HG03571 (cell line): ENCODE measurements around the gene DNAJC12.
"Not testable (repeated sequence)": the region's sequence is repeated elsewhere in the genome, so short reads cannot be mapped to it uniquely, and the experiment has no call there.

Experiments used
- ATAC-seq: cut with Tn5 transposase; IDR thresholded peaks from one replicate; pipeline ENCODE4 v1.9.1; 2021; ENCODE audit not compliant: unreplicated experiment

DNAJC12 gene

DNA sequence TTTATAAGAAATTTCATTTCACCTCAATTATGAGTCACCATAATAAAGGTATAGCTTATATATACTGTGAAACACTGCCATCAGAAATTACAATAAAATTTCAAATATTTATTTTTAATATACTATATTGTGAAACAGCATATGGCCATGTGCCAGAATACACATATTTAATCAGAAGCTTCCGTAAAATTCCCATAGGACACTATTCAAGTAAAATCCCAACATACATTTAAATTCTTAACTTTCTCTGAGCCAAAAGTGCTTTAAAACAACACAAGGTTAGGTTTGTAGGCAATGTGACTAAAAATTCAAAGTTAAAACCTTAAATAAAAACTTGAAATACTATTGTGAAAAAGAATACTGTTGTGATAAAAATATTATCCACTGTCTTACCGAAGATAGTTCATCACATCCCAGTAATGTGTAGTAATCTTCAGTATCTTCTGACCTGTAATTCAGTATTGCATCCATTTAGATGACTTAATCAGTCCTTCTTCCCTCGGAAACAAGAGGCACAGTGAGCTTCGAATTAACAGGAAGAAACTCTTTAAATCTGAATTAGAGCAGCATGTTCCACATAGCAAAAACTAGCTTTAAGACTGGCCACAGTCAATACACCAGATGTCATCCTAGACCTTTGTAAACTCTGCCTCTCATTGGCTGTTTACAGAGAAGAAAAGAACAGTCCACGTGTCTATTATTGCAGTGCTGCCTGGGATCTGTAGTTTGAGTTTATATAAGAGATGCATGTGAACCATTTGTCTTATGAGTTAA, at the start of gene DNAJC12:
Gene DNAJC12 (minus strand): TSS at position 648 of the 774 bp plus-strand sequence. CDS start 177 bp downstream, at position 471.
- no peak for ATAC-seq

GRCh38 chr10:67884842-67885670, 47.1 kb upstream of the DNAJC12 start:
- peak; percentile 64 for ATAC-seq

GRCh38 chr10:67884313-67884841, 46.4 kb upstream of the DNAJC12 start, which contains the start of gene SIRT1:
TSS of gene SIRT1 (plus strand) at chr10:67884656. CDS start at chr10:67884722, 66 bp downstream.
- peak; percentile 85 for ATAC-seq

DNA sequence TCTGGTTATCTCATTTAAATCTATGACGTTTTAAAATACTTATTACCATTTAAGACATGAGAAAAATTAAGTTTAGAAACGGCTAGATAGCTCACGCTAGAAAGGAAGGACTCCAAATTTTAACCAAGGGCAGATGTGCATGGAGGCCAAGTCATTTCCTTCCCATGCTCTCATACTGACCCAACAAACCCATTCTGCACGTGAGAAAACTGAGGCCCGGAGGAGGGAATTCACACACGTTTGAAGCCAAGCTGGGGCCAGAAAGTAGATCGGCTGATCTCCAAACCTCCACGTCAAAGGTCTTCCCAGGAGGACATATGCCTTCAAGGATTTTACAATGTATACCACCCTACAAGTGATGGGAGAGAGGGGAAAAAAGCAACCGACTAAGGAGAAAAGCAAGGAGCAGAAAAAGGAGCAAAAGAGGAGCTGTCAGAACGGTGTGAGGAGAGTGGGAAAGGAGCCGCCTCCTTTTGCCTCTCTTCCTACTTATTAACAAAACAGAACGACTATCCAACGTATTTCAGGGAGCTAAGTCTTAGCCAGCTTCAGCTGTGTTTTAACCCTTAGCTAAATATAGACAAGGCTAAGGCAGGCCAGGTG, 45.8 kb upstream of the DNAJC12 start:
- no peak for ATAC-seq

DNA sequence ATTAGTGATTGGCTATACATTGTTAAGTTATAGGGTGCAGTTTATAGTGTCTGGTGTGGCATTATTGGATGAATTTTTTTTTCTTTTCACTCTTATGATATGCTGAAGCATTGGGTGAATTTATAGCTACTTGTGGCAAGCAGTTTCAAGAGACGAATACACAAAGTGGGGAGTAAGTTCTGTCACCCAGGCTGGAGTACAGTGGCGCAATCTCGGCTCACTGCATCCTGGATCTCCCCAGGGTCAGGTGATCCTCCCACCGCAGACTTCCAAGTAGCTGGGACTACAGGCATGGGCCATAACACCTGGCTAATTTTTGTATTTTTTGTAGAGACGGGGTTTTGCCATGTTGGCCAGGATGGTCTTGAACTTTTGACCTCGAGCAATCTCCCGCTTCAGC, 40.1 kb upstream of the DNAJC12 start:
- ATAC-seq, result no peak

DNA sequence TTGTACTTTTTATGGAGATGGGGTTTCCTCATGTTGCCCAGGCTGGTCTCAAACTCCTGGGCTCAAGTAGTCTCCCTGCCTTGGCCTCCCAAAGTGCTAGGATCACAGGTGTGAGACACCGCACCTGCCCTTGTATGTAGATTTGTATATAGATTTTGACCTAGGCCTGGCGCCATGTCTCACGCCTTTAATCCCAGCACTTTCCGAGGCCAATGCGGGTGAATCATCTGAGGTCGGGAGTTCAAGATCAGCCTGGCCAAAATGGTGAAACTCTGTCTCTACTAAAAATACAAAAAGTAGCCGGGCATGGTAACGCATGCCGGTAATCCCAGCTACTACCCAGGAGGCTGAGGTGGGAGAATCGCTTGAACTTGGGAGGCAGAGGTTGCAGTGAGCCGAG, 39.4 kb upstream of the DNAJC12 start:
- not testable (repeated sequence) for ATAC-seq

DNA sequence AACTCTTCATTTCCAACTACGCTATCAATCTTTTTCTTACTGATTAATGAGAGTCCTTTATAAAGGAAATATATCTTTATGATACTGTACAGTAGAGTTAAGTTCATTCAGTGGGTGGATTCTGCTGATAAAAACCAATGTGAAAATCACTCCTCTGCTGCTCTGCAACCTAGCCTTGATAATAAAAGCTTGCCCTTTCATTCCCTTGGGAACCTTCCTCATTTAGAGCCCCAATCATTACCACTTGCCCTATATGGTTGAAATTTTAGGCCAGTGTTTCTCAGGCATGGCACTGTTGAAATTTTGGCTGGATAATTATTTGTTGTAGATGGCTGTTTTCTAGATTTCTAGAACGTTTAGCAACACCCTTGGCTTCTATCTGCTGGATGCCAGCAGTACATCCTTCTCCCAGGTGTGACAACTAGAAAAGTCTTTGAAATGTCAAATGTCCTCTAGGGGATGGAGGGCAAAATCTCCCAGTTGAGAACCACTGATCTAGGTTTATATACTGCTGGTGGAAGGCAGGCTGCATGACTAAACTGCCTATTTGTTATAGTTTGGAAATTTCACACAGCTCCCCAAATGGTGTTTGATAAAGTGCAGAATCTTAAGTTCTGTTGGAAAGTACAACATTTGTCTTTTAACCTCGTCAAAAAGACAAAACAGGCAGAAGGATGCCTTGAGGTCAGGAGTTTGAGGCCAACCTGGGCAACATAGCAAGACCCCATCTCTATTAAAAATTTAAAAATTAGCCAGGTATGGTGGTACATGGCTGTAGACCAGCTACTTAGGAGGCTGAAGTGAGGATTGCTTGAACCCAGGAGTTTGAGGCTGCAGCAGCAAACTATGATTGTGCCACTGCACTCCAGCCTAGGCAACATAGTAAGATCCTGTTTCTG, 37.6 kb upstream of the DNAJC12 start:
- ATAC-seq, result no peak

GRCh38 chr10:67869996-67870395, 32.0 kb upstream of the DNAJC12 start:
- ATAC-seq, result no peak

DNA sequence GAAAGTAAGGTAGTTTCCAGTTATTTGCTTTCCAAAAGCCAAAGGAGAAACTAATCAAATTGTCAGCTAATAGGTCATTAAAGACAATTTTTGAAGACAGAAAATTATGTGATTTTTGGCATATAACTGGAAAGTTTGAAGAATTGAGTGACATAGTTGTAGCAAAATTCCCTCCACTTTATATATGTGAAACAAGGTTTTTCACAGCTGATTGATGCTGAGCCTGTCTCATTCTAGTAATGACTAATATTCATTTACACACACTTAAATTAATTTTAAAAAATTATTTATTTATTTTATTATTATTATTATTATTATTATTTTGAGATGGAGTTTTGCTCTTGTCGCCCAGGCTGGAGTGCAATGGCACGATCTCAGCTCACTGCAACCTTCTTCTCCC, 30.1 kb upstream of the DNAJC12 start:
- no peak for ATAC-seq

- ATAC-seq, result no peak
Observed at GRCh38 chr10:67864607-67865371, 26.8 kb upstream of the DNAJC12 start.

- ATAC-seq, result no peak
Observed at GRCh38 chr10:67863094-67863493, 25.1 kb upstream of the DNAJC12 start.

GRCh38 chr10:67861750-67862432, 23.9 kb upstream of the DNAJC12 start:
- no peak for ATAC-seq

- ATAC-seq, result no peak
Observed at GRCh38 chr10:67858971-67859370, 21.0 kb upstream of the DNAJC12 start.

DNA sequence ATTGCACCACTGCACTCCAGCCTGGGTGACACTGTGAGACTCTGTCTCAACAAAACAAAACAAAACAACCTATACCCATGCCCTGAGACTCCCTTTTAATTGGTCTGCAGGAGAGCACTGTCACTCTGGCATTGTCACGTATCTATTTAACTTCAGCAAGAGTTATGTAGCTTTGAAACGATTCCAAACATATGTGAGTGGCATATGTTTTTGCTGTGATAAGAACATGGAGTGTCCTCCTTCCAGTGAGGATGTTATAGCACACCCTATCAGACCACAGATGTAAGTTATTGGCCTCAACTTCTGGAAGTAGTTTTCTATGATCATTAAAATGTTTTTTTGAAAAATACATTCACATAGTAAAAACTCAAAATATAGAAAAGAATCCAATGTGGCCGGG, 15.5 kb upstream of the DNAJC12 start:
- ATAC-seq, result no peak

GRCh38 chr10:67852761-67853160, 14.8 kb upstream of the DNAJC12 start:
- no peak for ATAC-seq

DNA sequence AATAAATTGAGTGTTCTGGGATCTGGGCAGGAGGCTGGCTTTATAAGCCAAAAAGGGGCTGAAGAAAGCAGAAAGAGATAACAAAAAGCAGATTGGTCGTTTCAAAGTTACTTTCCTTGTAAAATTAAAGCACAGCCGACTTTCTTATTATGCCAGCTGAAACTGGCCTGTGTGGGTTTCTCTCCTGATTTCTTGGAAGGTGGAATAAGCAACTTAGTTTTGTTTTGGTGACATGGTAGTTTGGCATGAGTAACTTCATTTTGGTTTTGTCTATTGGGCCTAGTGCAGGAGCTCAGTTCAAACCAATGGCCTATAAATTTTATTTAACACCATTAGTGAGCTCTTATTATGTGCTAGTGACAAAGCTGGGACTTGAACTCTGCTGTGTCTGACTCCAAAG, 13.2 kb upstream of the DNAJC12 start:
- no peak for ATAC-seq

DNA sequence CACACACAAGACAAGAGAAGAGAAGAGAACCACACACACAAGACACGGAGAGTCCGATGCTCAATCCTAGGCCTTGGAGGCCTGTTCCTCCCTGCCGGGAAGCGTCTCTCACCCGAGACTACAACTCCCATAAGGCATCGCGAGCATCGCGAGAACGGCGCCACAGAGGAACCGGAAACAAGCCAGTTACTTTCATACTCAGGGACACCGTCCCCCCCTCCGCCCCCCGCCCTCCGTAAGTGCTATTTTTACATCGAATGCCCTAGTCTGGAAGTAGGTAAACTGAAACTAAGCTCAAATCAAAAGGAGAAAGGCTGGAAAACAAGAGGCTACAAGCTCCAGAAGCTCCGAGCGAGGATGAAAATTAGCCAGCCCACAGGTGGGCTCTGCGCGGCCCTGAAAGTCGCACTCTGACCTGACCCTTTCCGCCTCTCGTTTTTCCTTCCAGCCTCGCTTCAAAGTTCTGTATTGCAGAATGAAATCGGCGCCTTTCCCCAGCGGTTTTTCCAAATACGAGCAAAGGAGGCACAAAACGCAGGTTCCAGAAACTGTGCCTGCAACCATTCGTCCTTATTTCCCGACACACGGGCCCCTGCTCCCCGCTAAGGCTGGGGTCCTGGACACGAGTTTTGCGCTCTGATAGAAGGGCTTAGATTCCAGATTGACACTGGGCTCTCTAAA, 11.5 kb upstream of the DNAJC12 start:
- peak; percentile 89 for ATAC-seq

DNA sequence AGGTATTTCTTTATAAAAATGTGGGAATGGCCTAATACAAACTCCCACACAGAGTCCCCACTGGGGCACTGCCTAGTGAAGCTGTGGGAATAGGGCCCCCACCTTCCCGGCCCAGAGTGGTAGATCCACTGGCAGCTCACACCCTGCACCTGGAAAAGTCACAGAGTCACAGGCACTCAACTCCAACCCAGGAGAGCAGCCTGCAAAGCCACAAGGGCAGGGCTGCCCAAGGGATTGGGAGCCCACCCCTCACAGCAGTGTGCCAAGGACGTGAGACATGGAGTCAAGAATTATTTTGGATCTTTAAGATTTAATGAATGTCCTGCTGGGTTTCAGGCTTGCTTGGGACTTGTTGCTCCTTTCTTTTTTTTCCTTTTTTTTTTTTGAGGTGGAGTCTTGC, 5.3 kb upstream of the DNAJC12 start:
- no peak for ATAC-seq
